Endothelial cell of umbilical vein (primary cell): ENCODE data around the gene OLA1.

Experiments
- CTCF ChIP-seq, 2 donors: IDR thresholded peaks; 1 replicate in 1 of 2; 2 replicates in 1 of 2; pipeline ENCODE4 v1.5.1; 2011; ENCODE audit warnings: low read length in 2 of 2, mild to moderate bottlenecking in 2 of 2, moderate library complexity in 2 of 2, control low read depth in 1 of 2, inconsistent platforms in 1 of 2, low read depth in 1 of 2; ENCODE audit not compliant: insufficient read depth in 1 of 2; ENCODE audit errors: extremely low read depth in 1 of 2
- EZH2 ChIP-seq: IDR thresholded peaks from 2 replicates; pipeline ENCODE4 v1.6.1; 2012; ENCODE audit warnings: borderline replicate concordance, low read depth, mild to moderate bottlenecking, moderate library complexity, low read length, inconsistent platforms; ENCODE audit not compliant: severe bottlenecking
- MYC ChIP-seq: IDR thresholded peaks from one replicate; pipeline ENCODE4 v1.6.1; 2011; ENCODE audit warnings: mild to moderate bottlenecking, low read depth, low read length
- POLR2A ChIP-seq: IDR thresholded peaks from 2 replicates; pipeline ENCODE4 v1.6.1; 2012; ENCODE audit warnings: low read depth, mild to moderate bottlenecking, control low read depth, low read length
- POLR2AphosphoS5 ChIP-seq: IDR thresholded peaks from 2 replicates; pipeline ENCODE4 v1.6.1; 2012; ENCODE audit warnings: low read depth, mild to moderate bottlenecking, control low read depth, low read length, moderate library complexity; ENCODE audit not compliant: insufficient read depth

DNA sequence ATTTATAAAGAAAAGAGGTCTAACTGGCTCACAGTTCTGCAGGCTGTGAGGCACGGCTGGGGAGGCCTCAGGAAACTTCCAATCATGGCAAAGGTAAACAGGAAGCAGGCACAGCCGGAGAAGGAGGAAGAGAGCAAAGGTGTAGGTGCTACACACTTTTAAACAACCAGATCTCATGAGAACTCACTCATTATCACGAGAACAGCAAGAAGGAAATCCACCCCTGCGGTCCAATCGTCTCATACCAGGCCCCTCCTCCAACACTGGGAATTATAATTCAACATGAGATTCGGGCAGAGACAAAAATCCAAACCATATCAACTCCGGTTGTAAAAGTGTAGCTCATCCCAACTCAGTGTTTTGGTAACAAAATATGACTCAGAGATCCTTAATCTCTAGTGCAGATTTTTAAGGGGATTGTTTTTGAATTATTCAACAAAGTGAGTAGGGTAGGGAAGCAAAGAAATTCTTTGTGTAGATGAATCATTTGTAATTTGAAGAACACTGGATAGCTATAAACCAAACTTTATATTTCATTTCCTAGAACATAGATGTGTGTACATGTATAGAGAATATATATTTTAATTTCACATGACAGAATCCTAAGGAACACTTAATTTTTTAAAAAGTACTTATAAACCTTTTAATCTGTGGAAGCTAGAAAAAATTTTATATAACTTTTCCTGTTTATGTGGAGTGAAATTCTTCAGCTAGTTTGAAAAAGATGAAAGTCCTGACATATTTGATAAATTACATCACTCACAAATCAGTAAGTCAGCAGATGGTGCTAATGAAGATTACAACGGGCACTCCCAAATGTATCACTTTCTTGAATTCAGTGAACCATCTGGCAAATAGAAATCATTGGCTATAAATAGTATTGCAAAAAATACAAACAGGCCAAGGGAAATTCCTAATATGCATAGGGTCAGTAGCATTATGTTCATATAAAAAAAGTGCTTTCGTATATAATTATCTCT, 130.1 kb downstream of the OLA1 start:
- no peak for TF ChIP-seq CTCF (IDR thresholded peaks at IDR 0.05; ENCODE audit: extremely low read depth in 1 of 2, insufficient read depth in 1 of 2, low read depth in 1 of 2, low read length in 2 of 2)
- TF ChIP-seq EZH2: no peak
- TF ChIP-seq POLR2A: no peak
- TF ChIP-seq POLR2AphosphoS5: no peak
- no peak for TF ChIP-seq MYC
